ENCODE data around the gene SMAD3.

GRCh38 chr15:67174446-67174845 is 109.0 kb downstream of the SMAD3 start:
- TF ChIP-seq, protein P1, sequence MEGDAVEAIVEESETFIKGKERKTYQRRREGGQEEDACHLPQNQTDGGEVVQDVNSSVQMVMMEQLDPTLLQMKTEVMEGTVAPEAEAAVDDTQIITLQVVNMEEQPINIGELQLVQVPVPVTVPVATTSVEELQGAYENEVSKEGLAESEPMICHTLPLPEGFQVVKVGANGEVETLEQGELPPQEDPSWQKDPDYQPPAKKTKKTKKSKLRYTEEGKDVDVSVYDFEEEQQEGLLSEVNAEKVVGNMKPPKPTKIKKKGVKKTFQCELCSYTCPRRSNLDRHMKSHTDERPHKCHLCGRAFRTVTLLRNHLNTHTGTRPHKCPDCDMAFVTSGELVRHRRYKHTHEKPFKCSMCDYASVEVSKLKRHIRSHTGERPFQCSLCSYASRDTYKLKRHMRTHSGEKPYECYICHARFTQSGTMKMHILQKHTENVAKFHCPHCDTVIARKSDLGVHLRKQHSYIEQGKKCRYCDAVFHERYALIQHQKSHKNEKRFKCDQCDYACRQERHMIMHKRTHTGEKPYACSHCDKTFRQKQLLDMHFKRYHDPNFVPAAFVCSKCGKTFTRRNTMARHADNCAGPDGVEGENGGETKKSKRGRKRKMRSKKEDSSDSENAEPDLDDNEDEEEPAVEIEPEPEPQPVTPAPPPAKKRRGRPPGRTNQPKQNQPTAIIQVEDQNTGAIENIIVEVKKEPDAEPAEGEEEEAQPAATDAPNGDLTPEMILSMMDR (IDR thresholded peaks at IDR 0.05) = no peak
- TF ChIP-seq POLR2A (IDR thresholded peaks at IDR 0.05) = no peak
